Left colon (tissue), 2 donors: ENCODE data around the gene ERBIN. TPM values are rescaled to one million over a fixed set of nuclear protein-coding genes. Genes with fewer than 3 reads are reported as not detected.
"Not testable (repeated sequence)": the region's sequence is repeated elsewhere in the genome, so short reads cannot be mapped to it uniquely, and the experiment has no call there.

ENCODE experiments used
- ATAC-seq: fragments of 200-7000 bp; cut with Tn5 transposase; one replicate; pipeline ENCODE4 v1.9.1; 2020; ENCODE audit warnings: mild to moderate bottlenecking, moderate library complexity
- DNase-seq, 2 donors: peaks; one replicate each; pipeline ENCODE4 v3.0.0-alpha.2; 2020
- intact Hi-C, 2 donors: fragments of 100-400 bp; cut with DNase I in 1 of 2; cut with micrococcal nuclease in 1 of 2; formaldehyde crosslinking; loops; one replicate each; pipeline versions ENCODE4 v1.11.2 to v1.14.0; 2022; cut with DNase I, micrococcal nuclease
- long read RNA-seq: library from polyadenylated mRNA; unstranded; transcript quantifications from one replicate; pipeline ENCODE4 v2.0.0, GENCODE V29; 2021
- total RNA-seq, 2 donors: library from RNA; stranded (reverse); fragmentation: NEBNext Ultra II Directional; extraction: Animal tissue kit (Norgen Biotek cat#: 25700); gene quantifications; one replicate each; pipeline ENCODE4 v1.2.1, GENCODE V29; 2021
- donor health status: DM: no; HTN: no; CAD: no.
- donor health status: DM: yes; HTN: yes; CAD: no.

ERBIN gene, protein sequence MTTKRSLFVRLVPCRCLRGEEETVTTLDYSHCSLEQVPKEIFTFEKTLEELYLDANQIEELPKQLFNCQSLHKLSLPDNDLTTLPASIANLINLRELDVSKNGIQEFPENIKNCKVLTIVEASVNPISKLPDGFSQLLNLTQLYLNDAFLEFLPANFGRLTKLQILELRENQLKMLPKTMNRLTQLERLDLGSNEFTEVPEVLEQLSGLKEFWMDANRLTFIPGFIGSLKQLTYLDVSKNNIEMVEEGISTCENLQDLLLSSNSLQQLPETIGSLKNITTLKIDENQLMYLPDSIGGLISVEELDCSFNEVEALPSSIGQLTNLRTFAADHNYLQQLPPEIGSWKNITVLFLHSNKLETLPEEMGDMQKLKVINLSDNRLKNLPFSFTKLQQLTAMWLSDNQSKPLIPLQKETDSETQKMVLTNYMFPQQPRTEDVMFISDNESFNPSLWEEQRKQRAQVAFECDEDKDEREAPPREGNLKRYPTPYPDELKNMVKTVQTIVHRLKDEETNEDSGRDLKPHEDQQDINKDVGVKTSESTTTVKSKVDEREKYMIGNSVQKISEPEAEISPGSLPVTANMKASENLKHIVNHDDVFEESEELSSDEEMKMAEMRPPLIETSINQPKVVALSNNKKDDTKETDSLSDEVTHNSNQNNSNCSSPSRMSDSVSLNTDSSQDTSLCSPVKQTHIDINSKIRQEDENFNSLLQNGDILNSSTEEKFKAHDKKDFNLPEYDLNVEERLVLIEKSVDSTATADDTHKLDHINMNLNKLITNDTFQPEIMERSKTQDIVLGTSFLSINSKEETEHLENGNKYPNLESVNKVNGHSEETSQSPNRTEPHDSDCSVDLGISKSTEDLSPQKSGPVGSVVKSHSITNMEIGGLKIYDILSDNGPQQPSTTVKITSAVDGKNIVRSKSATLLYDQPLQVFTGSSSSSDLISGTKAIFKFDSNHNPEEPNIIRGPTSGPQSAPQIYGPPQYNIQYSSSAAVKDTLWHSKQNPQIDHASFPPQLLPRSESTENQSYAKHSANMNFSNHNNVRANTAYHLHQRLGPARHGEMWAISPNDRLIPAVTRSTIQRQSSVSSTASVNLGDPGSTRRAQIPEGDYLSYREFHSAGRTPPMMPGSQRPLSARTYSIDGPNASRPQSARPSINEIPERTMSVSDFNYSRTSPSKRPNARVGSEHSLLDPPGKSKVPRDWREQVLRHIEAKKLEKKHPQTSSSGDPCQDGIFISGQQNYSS (N-terminal part only)
- total RNA-seq, result 100 to 1,000 TPM in 1 of 2 donors, 10 to 100 TPM in 1; 98.1 to 136 TPM
- long read RNA-seq, full-length matches to known transcripts, result 4 of 43 reads
- long read RNA-seq, partial matches to known transcripts, result 28 of 43 reads
- long read RNA-seq, other reads (novel, unspliced or antisense), result 11 of 43 reads

- intact Hi-C loops, result no loop called here
- DNase-seq (peak; percentile 86 to 89), ATAC-seq (peak; percentile 68)
These were observed at the start of gene ERBIN for GRCh38 chr5:65926276-65926783. Gene ERBIN (plus strand): TSS chr5:65926575. CDS start chr5:65992719, 66,144 bp downstream.

- DNase-seq (no peak), ATAC-seq (no peak)
- intact Hi-C loops, result no loop called here
These were observed 49.4 kb upstream of the ERBIN start for GRCh38 chr5:65876970-65877369.

DNA sequence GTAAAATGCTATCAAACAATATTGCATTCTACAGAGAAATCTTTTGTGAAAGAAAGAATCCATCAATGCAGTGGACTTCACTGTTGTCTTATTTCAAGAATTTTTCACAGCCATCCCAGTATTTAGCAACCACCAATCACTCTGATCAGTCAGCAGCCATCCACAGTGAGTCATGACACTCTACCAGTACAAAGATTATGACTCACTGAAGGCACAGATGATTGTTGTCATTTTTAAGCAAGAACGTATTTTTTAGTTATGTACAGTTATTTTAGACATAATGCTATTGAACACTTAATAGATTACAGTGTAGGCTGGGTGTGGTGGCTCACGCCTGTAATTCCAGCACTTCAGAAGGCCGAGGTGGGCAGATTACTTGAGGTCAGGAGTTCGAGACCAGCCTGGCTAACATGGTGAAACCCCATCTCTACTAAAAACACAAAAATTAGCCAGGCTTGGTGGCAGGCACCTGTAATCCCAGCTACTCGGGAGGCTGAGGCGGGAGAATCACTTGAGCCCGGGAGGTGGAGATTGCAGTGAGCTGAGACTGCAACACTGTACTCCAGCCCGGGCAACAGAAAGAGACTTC lies 46.6 kb upstream of the ERBIN start:
- DNase-seq, ATAC-seq, intact Hi-C loops: not testable (repeated sequence)

GRCh38 chr5:65880496-65881072 lies 45.8 kb upstream of the ERBIN start:
- ATAC-seq, result no peak
- DNase-seq, result no peak
- intact Hi-C loops, result no loop called here

DNA sequence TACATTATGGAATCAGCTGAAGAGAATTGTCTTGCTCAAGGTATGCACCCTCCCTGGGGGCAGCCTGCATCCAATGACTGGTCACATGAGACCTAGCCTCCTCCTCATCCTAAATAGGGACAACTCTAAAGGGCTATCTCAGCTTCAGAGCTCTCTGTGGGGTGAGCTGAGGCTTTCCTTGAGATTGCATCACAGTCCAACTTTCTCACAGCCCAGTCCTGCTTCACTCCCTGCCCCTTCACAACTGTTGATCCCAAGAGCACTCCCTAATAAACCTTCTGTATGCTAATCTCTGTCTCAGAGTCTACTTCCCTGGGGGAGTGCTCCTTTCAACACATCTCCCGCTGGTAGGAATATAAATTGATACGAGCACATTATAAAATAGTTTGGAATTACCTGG lies 44.1 kb upstream of the ERBIN start:
- intact Hi-C loops, result no loop called here
- ATAC-seq (no peak), DNase-seq (no peak)

DNA sequence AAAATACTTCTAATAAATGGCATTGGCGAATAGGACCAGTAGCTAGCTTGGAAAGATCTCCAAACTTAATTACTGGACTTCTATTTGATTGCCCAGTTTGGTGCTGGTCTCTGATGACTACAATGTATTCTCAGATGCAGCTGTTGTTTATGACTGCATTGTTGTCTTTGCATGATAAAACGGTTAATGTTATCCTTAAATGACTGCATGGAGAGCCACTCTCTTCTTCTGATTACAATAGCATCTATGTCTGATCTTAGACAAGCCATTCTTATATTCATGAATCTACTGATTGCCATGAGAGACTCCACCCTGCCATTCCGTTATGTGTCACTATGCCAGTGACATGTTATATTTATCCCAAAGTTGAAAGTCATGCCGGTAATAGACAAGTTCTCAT lies 42.9 kb upstream of the ERBIN start:
- DNase-seq (no peak), ATAC-seq (no peak)
- intact Hi-C loops, result no loop called here

- intact Hi-C loops, result no loop called here
- ATAC-seq (no peak), DNase-seq (no peak)
These were observed 40.0 kb upstream of the ERBIN start for GRCh38 chr5:65886387-65886786.

DNA sequence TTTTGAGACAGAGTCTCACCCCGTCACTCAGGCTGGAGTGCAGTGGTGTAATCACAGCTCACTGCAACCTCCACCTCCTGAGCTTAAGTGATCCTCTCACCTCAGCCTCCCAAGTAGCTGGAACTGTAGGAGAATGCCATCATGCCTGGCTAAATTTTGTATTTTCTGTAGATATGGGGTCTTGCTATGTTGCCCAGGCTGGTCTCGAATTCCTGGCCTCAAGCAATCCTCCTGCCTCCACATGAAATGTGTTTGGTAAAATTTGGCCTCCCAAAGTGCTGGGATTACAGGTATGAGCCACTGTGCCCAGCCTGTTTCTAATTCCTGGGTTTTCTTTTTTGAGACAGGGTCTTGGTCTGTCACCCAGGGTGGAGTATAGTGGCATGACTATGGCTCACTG lies 34.4 kb upstream of the ERBIN start:
- DNase-seq, intact Hi-C loops, ATAC-seq: not testable (repeated sequence)

DNA sequence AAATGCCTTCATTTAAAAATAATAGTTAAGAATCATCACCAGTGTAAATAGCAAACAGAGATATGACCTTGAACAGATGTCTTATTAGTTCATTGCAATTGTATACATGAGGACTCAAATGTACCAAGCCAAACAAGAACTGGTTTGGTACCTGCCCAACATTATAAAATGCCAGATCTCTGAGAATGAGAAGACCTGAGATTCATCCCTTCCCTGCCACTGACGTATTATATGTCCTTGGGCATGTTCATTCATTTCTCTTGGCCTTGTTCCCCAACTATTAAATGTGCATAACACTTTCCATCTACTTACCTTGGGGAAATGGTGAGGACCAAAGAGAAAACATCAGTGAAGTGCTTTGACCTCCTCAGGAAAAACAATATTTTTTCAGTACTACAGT lies 33.6 kb upstream of the ERBIN start:
- intact Hi-C loops, result no loop called here
- ATAC-seq (peak; percentile 14), DNase-seq (no peak)

DNA sequence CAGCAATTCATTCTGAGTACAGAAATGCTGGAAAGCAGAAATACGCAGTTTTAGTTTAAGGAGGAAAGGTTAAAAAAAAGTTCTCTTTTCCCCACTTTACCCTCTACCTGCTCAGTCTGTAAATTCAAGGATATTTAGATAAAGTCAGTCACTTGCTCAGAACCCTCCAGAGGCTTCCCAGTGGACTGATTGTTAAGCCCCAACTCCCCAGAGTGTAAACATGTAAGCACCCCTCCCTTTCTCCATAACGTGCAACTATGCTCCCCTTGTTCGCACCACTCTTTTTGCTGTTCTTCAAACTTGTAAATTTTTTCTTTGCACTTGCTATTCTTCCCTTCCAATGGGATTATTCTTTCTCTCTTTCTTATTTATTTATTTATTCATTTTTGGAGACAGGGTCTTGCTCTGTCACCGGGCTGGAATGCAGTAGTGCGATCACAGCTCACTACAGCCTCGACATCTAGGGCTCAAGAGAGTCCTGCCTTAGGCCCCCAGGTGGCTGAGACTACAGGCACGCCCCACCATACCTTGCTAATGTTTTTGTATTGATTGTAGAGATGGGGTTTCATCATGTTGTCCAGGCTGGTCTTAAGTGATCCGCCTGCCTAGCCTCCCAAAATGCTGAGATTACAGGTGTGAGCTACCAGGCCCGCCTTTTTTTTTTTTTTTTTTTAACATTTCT lies 32.5 kb upstream of the ERBIN start:
- intact Hi-C loops, result no loop called here
- ATAC-seq, result no peak
- no peak for DNase-seq

DNA sequence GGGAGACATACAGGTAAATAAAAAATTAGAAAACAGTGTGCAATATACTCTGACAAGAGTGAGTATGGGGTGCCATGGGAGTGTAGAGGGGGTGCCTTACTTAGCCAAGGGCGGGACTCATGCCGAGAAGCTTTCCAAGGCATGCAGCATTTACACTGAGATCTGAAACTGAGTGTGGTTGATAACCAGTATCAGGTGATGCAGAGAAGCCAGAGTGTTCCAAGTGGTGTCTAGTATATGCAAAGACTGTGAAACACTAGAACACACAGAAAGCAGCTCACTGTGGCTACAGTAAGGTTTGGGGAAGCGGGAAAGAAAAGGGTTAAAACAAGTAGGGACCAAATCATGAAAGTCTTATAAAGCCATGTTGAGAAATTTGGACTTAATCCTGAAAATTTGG lies 30.5 kb upstream of the ERBIN start:
- intact Hi-C loops, result no loop called here
- DNase-seq (no peak), ATAC-seq (no peak)

- ATAC-seq, result no peak
- intact Hi-C loops, result no loop called here
- no peak for DNase-seq
These were observed 25.6 kb upstream of the ERBIN start for GRCh38 chr5:65900746-65901145.

DNA sequence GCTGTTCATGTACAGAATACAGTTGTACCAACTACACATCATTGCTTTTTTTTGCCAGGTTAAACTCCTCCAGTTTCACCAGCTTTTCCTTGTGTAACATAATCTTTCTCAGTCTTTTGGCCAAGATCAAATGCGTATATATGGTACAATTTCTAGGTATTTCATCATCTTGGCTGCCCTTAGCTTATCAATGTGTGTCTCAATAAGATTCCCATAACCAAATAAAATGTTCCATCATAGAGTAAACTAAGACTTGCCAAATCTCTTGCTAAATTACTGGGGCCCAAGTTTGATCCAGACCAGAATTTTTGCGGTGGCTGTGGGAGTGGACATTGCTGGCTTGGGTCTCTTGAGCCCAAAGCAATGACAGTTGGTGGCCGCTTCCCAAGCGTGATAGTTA lies 24.3 kb upstream of the ERBIN start:
- no peak for ATAC-seq
- no peak for DNase-seq
- intact Hi-C loops, result no loop called here

DNA sequence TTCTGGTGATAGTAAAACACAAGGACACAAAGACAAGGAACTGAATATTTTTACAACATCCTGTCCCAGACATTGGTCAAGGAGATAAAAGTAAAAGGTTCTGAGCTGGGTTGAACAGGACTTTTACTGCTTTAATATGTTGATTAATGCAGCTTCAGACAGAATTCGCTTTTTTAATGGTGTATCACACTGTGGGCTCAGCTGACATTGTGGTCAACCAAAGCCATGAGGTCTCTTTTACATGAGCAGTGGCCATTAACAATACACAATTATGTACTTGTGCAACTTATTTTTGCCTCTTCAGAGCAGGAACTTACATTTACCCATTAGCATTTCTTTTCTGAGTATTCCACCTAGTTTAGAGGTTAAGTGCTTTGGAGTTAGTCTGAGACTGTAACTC lies 22.8 kb upstream of the ERBIN start:
- intact Hi-C loops, result no loop called here
- no peak for DNase-seq
- no peak for ATAC-seq

- no peak for DNase-seq
- no peak for ATAC-seq
- intact Hi-C loops, result no loop called here
These were observed 20.1 kb upstream of the ERBIN start for GRCh38 chr5:65906256-65906655.

DNA sequence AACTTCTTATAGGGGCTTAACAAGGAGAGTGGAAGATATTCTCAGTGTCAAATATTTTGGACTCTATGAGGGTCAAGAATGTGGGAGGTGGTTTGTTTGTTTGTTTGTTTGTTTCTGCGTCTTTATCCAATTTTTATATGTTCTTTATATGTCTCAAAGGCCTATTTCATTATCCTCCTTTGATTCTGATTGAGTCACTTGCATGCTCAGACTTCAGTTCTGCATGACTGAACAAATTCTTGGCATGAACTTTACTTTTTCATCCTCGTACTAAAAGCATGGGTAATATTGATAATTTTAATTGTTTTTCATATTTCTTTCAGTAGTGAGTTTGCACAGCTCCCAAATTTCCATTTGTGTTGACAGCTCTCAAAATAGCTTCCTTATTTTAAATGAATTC lies 19.2 kb upstream of the ERBIN start:
- intact Hi-C loops, result no loop called here
- ATAC-seq, result no peak
- no peak for DNase-seq

DNA sequence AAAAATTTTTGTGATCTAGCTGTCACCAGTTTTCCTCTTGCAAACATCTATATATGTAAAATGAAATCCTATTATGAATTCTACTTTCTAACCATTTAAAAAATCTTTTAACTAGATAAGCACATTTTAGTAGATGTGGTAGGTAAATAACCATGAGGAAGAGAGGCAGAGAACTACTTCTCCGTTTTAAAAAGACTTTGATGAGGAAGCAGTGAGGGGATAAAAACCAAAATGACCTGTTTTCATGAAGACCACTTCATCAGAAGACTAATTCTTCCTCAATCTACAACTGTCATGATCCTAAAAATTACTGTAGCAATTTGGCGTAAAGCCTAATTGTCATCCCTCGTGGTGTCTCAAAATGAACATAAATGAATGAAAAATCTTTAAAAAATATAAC lies 15.7 kb upstream of the ERBIN start:
- intact Hi-C loops, result no loop called here
- no peak for DNase-seq

GRCh38 chr5:65912311-65912710 lies 14.1 kb upstream of the ERBIN start:
- intact Hi-C loops, result no loop called here
- ATAC-seq (no peak), DNase-seq (no peak)

More for the DNA sequence above, 15.7 kb upstream of the ERBIN start:
- no peak for ATAC-seq
